T-helper 2 cell (primary cell): ENCODE results near the gene NR2F2.
A peak's percentile ranks its signal among the peaks of the same experiment; 100 is the strongest.

ENCODE experiments used
- DNase-seq, 5 experiments: peaks; one replicate each; pipeline versions ENCODE4 v3.0.0 to v3.0.0-alpha.2; 2012 to 2022

The NR2F2 gene

GRCh38 chr15:96354731-96355567, 24.4 kb downstream of the NR2F2 start:
- peak in 1 of 5 experiments; percentile 22 for DNase-seq

GRCh38 chr15:96355568-96356187, 25.2 kb downstream of the NR2F2 start:
- DNase-seq, result no peak

- DNase-seq, result peak; percentile 36 to 80 (median 49)
Observed at GRCh38 chr15:96356494-96357455, 26.3 kb downstream of the NR2F2 start.

GRCh38 chr15:96358001-96358801, 27.7 kb downstream of the NR2F2 start:
- no peak for DNase-seq

GRCh38 chr15:96358821-96359615, 28.5 kb downstream of the NR2F2 start:
- DNase-seq, result no peak

GRCh38 chr15:96359616-96360521, 29.4 kb downstream of the NR2F2 start:
- no peak for DNase-seq

GRCh38 chr15:96360581-96361308, 30.2 kb downstream of the NR2F2 start:
- DNase-seq, result no peak

GRCh38 chr15:96361309-96362010, 31.0 kb downstream of the NR2F2 start:
- DNase-seq, result no peak

GRCh38 chr15:96362011-96362754, 31.7 kb downstream of the NR2F2 start:
- no peak for DNase-seq

- no peak for DNase-seq
Observed at GRCh38 chr15:96362755-96363651, 32.5 kb downstream of the NR2F2 start.

GRCh38 chr15:96363707-96364106, 33.2 kb downstream of the NR2F2 start:
- DNase-seq, result no peak

- DNase-seq, result no peak
Observed at GRCh38 chr15:96365781-96366525, 35.5 kb downstream of the NR2F2 start.

- DNase-seq, result no peak
Observed at GRCh38 chr15:96366526-96366877, 36.0 kb downstream of the NR2F2 start.

GRCh38 chr15:96367311-96368200, 37.1 kb downstream of the NR2F2 start:
- DNase-seq, result no peak

GRCh38 chr15:96369351-96369750, 38.9 kb downstream of the NR2F2 start:
- DNase-seq, result no peak
